ENCODE measurements around the gene ALOX15B. TPM values are rescaled to one million over a fixed set of nuclear protein-coding genes. Genes with fewer than 3 reads are reported as not detected.

The ALOX15B gene
- polyA plus RNA-seq, 4 donors, result 0.91 to 1.9 (median 1.3) TPM

DNA sequence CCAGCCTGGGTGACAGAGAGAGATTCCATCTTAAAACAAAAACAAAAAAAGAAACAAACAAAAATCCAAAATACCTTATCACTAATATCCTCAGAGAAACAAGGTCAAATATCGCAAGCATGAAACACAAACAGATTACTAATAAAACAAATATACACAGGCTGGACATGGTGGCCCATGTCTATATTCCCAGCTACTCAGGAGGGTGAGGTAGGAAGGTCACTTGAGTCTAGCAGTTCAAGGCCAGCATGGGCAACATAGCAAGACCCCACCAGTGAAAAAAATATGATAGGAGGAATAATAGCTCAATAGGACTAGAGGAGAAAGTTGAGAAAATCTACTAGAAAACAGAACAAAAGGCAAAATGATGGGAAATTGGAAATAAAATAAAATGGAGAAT lies 6.9 kb upstream of the ALOX15B start:
- no peak for DNase-seq (ENCODE audit: low read depth in 4 of 4, low spot score in 3 of 4)

DNA sequence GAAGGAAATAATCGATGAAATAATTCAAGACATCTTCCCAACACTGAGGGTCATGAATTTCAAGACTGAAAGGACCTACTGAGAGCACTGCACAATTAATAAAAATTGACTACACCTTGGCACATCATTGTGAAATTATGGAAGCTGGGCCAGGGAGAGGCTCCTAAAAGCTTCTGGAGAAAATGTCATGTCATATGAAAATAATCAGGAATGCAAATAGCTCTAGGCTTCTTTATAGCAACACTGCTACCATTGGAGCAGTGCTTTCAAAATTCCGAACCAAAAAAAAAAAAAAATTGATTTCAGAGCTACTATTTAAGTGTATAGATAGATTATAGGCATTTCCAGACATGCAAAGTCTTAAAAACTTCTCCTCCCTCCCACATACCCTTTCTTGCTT lies 6.4 kb upstream of the ALOX15B start:
- no peak for DNase-seq (ENCODE audit: low read depth in 4 of 4, low spot score in 3 of 4)

DNA sequence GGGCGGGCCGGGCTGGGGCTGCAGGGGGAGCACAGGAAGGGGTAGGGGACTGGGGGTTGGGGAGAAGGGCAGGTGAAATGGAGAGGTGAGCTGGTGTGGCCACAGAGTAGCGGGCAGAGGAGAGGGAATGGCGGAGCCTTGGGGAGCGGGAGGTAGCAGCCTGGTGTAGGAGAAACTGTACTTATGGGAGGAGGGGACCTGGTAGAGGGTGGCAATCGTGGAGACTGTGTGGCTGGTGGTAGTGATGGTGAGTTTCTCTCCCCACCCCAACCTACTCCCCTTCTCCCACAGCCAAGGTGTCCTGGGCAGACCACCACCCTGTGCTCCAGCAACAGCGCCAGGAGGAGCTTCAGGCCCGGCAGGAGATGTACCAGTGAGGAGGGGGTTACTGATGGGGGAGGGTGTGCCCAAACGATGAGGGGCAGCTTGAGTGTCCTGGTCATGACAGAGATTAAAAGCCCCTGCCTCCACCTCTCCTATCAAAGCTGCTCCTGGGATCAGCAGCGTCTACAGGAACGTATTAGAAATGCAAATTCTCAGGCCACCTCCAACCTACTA lies 831 bp downstream of the ALOX15B start:
- DNase-seq (ENCODE audit: low read depth in 4 of 4, low spot score in 3 of 4), result no peak

DNA sequence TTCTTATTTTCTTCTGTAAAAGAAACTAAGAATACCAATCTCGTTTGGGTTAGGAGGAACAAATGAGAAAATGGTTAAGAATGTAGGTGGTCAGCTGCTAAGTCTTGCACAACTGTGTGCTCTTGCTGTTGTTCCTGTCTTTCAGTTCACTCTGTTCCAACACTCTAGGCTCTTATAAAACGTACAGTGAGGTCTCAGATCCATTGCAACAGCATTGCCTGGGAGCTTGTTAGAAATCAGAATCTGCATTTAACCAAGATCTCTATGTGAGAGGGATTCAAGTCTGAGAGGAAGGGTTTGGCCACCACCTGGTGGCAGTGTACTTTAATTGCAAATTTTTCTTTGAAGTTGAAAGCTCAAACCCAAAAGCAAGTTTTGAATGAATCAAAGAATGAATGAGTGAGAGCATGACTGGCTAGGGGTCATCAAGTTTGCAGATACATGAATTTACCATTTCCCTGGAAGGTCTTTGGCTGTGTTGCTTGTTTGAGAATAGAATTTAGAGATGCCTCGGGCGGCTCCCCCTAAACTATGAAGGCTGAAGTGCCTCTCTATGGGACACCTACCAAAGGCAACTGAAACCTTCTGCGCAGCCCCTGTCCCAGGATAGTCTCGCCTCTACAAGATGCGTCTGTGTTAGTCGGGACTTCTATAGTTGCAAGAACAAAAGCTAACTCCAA lies 2.5 kb downstream of the ALOX15B start:
- DNase-seq (ENCODE audit: low read depth in 4 of 4, low spot score in 3 of 4), result no peak

DNA sequence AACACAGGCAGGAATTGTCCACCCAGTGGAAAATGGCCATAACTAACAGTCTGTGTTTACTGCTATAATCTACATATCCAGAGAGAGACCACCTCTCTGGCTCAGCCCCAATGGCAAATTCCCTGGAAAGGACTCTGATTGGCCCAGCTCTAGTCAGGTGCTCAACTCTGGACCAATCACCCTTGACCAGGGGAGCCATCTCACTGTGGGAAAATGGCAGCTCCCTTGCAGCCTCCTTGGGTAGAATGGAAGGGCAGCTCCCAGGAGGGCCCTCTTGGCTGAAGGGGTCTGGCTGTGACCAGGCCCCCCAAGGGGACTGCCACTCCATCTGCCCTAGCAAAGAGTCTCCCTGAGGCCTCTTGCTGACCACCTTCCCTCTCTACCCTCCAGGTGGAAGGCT lies 3.1 kb downstream of the ALOX15B start:
- DNase-seq (ENCODE audit: low read depth in 4 of 4, low spot score in 3 of 4), result no peak

DNA sequence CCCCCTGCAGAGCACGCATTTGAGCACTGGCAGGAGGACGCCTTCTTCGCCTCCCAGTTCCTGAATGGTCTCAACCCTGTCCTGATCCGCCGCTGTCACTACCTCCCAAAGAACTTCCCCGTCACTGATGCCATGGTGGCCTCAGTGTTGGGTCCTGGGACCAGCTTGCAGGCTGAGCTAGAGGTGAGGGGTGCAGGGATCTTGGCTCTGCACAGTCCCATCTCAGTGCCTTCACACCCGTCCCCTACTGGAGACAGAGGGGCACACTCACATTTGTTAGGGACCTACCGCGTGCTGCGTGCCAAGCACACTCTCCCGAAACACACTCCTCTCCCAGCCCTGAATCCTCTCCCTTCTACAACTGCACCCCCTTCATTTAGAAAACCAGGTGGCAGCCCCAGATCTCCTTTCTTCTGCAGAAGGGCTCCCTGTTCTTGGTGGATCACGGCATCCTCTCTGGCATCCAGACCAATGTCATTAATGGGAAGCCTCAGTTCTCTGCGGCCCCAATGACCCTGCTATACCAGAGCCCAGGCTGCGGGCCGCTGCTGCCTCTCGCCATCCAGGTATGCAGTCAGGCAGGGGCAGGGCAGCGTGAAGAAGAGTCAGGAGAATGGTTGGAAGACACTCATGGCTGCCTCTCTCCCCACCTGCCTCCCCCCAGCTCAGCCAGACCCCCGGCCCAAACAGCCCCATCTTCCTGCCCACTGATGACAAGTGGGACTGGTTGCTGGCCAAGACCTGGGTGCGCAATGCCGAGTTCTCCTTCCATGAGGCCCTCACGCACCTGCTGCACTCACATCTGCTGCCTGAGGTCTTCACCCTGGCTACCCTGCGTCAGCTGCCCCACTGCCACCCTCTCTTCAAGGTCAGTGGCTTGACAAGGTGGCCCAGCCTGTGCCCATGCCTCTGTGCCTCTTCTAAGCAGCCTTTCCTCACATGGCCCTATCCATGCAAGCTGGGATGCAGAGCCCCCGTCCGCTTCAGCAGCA lies 6.3 kb downstream of the ALOX15B start:
- no peak for DNase-seq (ENCODE audit: low read depth in 4 of 4, low spot score in 3 of 4)

DNA sequence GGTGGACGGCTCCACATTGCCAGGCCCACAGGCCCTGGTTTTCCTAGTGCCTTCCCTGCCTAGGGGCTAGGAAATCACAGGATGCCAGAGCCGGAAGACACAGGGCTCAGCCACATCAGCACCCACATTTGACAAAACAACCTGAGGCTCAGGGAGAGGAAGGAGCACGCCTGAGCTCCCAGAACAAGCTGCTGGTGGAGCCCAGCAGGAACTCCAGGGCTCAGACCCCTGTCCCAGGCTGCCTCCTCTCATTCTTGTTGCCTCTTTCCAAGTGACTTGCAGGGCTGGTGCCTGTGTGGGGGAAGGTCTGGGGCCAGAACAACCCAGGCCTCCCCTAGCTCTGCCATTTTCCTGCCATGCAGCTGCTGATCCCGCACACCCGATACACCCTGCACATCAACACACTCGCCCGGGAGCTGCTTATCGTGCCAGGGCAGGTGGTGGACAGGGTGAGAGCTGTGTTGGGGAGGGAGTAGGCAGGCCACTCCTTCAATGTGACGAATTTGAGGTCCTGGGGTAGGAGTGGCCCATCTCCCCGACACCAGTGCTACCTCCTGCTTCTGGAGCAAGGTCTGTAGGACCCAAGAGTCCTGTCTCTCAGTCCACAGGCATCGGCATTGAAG lies 7.6 kb downstream of the ALOX15B start:
- no peak for DNase-seq (ENCODE audit: low read depth in 4 of 4, low spot score in 3 of 4)

DNA sequence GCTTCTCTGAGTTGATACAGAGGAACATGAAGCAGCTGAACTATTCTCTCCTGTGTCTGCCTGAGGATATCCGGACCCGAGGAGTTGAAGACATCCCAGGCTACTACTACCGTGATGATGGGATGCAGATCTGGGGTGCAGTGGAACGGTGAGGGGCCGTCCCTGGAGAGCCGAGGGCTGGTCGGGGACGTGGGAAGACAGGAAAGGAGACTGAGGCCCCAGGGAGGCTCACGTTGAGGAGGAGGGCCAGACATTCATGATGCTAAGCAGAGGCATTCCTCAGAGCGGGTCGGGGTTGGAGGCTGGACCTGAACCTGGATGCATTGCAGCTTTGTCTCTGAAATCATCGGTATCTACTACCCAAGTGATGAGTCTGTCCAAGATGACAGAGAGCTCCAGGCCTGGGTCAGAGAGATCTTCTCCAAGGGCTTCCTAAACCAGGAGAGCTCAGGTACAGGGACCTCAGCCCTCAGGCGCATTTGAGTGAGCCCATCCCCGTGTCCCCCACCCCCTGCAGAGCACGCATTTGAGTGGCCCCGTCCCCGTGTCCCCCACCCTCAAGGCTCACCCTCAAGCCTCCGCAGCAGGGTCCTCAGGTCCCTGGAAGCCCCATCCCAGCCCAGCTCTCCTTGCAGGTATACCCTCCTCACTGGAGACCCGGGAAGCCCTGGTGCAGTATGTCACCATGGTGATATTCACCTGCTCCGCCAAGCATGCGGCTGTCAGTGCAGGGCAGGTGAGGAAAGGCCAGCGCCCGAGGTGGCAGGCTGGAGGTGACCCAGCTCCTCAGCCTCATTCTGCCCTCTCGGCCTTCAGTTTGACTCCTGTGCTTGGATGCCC lies 8.3 kb downstream of the ALOX15B start:
- DNase-seq (ENCODE audit: low read depth in 4 of 4, low spot score in 3 of 4), result no peak

DNA sequence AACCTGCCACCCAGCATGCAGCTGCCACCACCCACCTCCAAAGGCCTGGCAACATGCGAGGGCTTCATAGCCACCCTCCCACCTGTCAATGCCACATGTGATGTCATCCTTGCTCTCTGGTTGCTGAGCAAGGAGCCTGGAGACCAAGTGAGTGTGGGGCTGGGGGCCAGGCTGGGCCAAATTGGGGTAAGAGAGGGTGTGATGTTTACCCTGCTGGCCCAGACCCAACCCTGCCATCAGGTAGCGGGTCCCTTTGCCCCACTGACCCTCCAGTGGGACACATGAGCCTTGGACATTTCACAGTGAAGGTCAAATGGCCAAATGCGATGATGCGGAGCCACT lies 8.9 kb downstream of the ALOX15B start:
- DNase-seq (ENCODE audit: low read depth in 4 of 4, low spot score in 3 of 4), result no peak

DNA sequence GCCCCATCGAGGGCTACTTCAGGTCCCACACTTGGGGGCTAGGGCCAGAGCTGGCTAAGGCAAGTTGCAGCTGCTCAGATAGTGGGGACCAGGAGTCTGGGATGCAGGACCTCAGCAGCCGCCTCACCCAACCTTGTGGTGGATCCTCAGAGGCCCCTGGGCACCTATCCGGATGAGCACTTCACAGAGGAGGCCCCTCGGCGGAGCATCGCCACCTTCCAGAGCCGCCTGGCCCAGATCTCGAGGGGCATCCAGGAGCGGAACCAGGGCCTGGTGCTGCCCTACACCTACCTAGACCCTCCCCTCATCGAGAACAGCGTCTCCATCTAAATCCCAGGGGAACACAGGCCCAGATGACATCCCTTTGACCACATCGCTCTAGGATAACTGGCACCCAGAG lies 9.4 kb downstream of the ALOX15B start:
- DNase-seq (ENCODE audit: low read depth in 4 of 4, low spot score in 3 of 4), result no peak

DNA sequence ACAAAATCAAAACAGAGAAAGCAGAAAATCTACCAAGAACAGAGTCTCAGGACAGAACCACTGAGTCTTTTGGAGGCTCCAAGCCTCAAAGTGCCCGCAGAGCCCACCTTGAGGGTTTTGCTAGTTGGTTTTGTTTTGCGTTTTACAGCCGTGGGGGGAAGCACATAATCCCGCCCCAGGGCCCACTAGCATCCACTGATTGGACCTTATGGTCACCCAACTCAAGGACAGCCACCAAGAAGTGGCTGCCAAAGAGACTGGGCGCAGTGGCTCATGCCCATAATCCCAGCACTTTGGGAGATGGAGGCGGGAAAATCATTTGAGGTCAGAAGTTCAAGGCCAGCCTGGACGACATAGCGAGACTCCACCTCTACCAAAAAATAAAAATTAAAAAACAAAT lies 9.9 kb downstream of the ALOX15B start:
- DNase-seq (ENCODE audit: low read depth in 4 of 4, low spot score in 3 of 4), result no peak

DNA sequence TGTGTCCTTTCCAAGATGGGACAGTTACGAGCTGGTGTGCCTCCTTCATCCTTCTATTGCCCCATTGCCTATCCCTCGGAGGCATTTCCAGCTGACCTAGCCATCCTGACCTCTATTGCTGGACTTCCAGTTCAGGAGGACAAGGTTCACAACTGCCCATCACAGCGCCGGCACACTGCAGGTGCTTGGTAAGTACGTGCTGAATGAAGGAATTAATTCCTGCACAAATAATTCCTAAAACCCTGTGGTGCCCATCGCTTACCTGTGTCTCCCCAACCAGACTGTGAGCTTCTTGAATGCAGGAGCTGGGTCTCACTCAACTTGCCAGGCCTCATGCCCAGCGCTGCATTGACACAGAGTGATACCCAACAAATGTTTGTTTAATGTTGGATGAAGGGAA lies 13.0 kb downstream of the ALOX15B start:
- no peak for DNase-seq (ENCODE audit: low read depth in 4 of 4, low spot score in 3 of 4)

DNA sequence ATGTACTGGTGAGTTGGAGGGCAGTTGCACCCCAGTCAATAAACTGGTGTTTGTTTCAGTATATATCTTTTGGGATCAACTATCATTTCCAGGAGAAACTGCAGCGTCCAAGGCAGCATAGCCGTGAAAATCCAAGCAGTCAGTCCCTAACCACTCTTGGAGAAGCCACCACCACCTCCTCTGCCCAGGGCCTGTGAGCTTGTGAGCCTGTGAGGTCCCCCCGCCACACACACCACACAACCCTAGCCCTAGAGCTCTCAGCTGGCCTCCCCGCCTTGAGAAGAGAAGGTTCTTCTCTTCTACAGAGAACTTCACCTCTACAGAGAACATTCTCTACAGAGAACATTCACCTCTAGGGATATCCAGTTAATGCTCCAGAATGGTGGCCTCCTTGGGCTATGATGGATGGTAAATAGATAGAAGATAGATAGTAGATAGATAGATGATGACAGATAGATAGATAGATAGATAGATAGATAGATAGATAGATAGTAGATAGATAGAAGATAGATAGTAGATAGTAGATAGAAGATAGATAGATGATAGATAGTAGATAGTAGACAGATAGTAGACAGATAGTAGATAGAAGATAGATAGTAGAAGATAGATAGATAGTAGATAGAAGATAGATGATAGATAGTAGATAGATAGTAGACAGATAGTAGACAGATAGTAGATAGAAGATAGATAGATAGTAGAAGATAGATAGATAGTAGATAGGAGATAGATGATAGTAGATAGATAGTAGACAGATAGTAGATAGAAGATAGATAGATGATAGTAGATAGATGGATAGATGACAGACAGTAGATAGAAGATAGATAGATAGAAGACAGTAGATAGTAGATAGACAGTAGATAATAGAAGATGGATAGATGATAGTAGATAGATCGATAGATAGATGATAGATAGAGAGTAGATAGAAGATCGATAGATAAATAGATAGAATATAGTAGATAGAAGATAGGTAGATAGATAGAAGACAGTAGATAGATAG lies 13.7 kb downstream of the ALOX15B start:
- no peak for DNase-seq (ENCODE audit: low read depth in 4 of 4, low spot score in 3 of 4)

DNA sequence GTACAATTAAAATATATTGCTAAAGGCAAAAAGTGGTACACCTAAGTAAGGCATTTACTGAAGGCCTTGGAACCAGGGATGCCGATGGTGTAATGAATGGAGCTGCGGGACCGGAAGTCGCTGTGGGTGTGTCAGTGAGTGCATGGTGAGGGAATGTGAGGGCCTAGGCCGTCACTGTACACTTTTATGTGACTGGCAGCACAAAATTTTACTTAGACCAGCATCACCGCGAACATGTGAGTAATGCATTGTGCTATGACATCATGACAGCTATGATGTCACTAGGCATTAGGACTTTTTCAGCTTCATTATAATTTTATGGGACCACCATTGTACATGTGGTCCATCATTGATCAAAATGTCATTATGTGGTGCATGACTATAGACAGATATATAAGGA lies 14.7 kb downstream of the ALOX15B start:
- no peak for DNase-seq (ENCODE audit: low read depth in 4 of 4, low spot score in 3 of 4)

DNA sequence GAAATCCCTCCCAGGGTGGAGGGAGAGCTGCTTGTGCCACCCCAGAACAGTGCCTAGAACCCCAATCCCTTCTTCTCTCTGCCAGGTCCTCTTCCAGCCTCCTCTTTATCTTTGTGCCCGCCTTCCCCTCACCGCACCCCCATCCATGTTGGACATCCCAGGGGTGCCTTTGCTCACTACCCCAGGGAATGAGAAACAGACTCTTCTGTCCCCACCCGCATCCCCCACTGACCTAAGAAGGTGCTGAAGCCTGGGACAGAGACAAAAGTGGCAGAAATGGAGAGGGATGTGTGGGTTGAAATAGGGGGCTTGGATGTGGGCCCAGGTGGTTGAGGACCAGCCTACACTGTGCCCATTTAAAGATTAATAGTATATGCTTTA lies 17.0 kb downstream of the ALOX15B start:
- no peak for DNase-seq (ENCODE audit: low read depth in 4 of 4, low spot score in 3 of 4)

DNA sequence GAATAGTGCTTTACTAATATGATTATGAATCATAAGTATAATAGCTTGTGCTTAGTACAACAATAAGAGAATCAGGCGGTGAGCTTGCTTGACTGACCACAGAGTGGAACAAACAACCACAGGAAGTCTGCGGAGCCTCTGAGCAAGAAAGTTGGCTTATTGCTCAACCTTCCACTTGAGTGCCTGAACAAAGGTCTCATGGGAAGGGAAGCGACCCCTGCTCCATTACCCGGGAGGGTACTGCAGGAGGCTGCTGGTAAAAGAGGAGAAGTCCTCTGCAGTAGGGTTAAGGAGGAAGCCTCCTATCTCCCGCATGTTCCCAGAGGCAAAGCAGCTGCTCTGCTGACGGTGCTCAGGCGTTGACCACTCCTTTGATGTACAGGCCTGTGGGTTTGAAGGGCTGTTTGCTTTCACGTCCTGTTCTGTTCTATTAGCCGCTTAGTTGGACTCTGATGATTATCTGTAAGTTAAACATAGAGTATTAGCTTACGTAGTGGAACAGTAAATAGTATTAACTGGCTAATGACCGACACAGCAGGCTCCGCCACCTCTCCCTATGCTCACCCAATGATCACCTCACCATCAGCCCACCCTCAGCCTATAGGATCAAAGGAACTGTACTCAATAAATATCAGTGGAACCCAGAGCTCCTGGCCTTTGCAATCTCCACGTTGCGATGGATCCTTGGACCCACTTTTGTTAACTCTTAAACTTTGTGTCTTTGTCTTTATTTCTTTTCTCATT lies 17.5 kb downstream of the ALOX15B start:
- DNase-seq (ENCODE audit: low read depth in 4 of 4, low spot score in 3 of 4), result no peak

DNA sequence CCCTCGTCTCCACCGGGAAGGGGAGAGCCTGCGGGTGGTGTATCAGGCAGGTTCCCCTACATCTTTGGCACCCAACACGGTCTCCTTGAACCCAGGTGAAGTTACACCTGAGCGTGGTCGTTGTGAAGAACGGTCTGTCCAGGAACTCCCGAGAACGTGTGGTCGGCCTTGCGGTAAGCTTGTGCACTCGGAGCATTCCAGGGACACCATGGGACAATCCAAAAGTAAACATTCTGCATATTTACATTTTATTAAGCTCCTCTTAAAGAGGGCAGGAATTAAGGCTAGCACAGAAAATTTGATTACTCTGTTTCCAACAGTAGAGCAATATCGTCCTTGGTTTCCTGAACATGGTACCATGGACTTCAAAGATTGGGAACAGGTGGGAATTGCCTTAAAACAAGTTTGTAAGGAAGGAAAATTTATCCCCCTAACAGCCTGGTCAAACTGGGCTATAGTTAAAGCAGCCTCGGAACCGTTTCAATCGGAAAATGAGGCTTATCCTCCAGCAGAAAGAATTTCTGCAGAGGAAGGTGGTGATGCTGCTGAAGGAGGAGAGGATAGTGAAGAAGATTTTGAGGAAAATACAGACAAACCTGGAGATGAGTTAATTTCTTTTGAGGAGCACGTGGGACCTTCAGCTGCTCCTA lies 18.2 kb downstream of the ALOX15B start:
- DNase-seq (ENCODE audit: low read depth in 4 of 4, low spot score in 3 of 4), result no peak

DNA sequence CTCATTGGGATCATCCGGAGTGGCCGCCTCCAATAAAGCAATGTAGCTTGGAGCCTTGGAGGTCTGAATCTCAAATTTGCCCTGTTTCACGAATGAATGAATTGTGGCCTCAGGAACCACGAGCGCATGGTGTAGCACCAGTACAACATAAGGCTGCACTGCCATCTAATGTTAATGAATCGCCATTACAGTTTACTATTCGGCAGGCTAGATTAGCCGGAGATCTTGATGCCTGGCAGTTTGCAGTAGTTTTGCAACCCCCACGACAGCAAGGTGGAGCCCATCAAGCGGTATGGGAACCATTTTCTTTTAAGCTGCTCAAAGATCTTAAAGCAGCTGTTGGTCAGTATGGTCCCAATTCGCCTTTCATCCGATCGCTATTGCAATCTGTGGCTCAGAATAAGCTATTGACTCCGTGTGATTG lies 18.8 kb downstream of the ALOX15B start:
- DNase-seq (ENCODE audit: low read depth in 4 of 4, low spot score in 3 of 4), result peak in 3 of 4 donors; percentile 66 to 72 (median 69)

Data from right renal pelvis (tissue), 4 donors.